DMS79 (cell line): ENCODE results near the gene RBM12.

Source experiments
- DNase-seq: peaks from one replicate; lab custom pipeline; 2025; lab: John Stamatoyannopoulos, UW

Gene RBM12

DNA sequence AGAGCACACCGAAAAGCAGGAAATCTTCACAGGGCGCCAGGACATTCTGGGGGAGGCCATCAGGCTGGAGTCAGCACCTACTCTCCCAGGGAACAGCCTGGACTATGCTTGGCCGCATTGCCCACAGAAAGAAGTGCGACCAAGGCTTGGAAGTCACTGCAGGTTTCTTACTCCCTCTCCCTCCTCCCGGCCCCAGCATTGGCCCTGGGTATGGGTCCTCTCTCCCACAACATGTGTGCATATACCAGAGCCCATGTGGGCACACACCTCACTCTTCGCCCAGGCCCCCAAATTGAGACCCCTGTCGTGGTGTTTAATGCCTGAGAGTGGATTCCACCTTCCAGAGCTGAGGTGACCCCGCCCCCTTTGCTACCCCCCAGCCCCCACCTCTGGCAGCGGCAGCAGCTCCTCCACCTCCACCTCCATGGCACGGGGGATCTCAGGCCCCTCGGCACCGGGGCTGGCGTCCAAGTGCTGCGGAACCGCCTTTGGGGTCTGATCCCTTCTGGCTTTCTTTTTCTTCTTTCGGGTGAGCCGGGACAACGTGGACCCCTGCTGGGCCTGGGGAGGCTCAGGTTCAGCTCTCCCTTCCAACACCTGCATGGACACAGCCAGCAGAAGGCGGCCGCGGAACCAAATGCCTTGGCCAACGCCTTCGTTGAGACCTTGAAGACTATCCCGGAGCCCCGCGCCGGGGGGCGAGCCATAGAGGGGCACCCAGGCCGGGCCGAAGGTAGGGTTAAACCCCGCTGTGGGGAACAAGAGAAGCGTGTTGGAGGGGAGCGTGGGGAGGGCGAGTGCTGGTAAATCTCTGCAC, 64.3 kb downstream of the RBM12 start:
- DNase-seq = no peak

DNA sequence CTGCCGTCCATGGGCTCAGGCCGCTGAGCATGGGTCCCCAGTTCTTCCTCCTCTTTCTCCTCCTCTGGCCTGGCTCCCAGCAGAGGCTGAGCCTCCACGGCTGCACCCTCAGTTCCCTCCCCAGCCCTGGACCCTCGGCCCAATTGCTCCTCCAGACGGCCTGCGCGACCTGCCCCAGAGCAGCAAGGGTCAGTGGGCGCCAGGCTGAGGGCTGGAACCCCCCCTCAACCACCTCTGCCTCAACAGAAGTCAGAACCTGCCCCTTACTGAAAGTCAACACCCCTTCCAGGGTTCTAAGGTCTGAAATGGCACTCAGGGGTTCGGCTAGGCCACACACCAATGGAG, 65.0 kb downstream of the RBM12 start:
- no peak for DNase-seq
